GM19035 (cell line): Measurements from ENCODE around the gene ZNF700.
"Not testable (repeated sequence)": the region's sequence is repeated elsewhere in the genome, so short reads cannot be mapped to it uniquely, and the experiment has no call there.

Experiments used
- ATAC-seq: cut with Tn5 transposase; IDR thresholded peaks from one replicate; pipeline ENCODE4 v1.9.1; 2021; ENCODE audit not compliant: unreplicated experiment

ZNF700 gene

DNA sequence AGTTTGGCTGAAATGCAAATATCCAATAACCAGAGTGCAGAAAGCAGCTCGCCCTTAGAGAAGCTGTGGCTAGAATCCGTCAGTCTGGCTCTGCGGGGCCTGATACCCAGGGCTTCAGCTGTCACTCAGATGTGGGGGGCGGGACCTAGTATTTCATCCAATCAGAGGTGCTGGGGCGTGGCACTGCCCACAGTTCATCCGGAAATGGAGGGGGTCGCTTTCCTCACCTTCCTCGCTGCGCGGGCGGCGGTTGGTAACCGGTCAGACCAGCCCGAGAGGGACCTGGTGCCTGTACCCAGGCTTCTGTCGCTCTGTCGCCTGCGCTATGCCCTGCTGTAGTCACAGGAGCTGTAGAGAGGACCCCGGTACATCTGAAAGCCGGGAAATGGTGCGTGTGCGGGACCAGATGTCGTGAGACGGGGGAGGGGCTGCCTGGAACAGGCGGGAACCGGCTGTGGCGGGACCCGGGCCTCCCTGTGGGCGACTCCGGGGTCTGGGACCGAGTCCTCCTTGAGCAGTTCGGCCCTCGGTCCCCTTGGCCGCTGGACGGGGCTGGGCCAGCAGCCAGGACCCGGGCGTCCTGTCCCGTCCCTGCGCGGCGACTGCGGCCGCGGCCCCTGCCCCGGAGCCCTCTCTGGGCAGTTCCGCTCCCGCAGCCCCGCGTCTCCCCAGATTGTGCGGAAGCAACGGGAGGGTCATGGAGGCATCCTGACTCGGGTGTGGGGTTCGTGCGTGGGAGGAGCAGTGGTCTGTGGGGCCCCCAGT lies at the start of gene ZNF700:
Gene ZNF700, plus strand, starts transcription at position 222 of the 765 bp plus-strand sequence. Its CDS starts 104 bp downstream, at position 326.
- peak; percentile 83 for ATAC-seq

DNA sequence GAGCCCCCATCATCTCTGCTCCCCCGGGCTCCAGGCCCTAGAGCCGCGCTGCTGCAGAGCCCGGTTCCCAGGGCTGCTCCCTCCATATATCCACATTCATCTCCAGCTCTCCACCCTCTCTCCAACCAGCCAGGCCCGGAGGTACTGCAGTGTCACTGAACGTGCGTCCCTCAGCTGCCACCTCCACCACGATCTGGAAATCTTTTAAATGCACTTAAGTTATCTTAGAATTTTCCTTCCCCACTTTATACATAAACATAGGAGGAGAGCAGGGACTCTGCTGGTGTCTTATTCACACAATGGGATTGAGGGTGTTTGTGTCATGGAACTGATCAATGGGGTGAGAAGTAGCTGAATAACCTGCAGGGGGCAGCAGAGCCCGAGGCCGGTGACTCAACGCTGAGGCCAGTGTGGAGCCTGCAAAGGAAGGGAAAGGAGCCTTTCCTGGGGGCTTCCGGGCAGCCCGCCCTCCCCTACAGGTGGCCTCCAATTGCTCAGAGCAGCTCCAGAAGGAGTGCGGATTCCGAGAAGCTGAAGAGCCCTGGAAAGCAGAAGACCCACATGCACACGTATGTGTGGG lies 45.1 kb upstream of the ZNF700 start:
- not testable (repeated sequence) for ATAC-seq

- ATAC-seq = no peak
These were observed 44.3 kb upstream of the ZNF700 start for GRCh38 chr19:11880598-11880997.

GRCh38 chr19:11881151-11881800 lies 43.6 kb upstream of the ZNF700 start:
- no peak for ATAC-seq

DNA sequence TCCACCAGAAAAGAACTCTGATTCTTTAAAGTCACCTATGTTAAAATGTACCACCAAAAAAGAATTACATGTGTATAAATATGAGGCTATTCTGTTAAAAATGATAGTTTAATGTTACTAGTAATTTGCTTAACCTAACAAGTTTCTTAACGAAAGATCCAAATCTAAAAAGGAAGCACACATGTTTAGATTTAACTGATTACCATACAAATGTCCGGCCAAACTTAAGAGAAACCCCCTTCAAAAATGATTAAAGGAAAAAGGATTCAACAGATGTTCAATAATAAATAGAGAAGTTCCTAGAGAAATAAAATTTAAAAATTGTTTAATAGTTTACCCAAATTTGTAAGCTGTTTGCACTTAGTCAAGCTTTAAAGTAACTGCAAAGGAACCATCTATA lies 42.3 kb upstream of the ZNF700 start:
- ATAC-seq = no peak

- ATAC-seq = no peak
These were observed 37.7 kb upstream of the ZNF700 start for GRCh38 chr19:11887234-11887610.

GRCh38 chr19:11887611-11888531 lies 37.0 kb upstream of the ZNF700 start, which contains the start of gene ZNF69:
Gene ZNF69 (plus strand): TSS chr19:11887782. CDS start chr19:11887924, 142 bp downstream.
- ATAC-seq = no peak

- not testable (repeated sequence) for ATAC-seq
These were observed 35.0 kb upstream of the ZNF700 start for GRCh38 chr19:11889901-11890300.

- no peak for ATAC-seq
These were observed 34.3 kb upstream of the ZNF700 start for GRCh38 chr19:11890634-11891033.

GRCh38 chr19:11894851-11895250 lies 30.1 kb upstream of the ZNF700 start:
- no peak for ATAC-seq

DNA sequence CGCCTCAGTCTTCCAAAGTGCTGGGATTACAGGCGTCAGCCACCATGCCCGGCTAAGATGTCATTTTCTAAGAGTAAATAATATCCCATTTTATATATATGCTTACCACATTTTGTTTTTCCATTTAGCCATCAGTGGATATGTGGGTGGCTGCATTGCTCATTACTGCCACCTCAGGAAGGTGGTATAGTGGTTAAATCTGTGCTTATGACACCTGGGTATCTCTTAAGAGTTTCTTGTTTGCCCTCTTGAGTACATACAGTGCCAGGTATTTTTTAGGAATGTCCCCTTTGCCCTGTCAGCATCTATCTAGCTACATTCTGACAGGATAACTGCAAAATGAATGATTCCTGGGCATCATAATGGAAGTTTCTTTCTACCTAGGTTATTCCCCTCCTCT lies 22.7 kb upstream of the ZNF700 start:
- no peak for ATAC-seq

- no peak for ATAC-seq
These were observed 19.0 kb upstream of the ZNF700 start for GRCh38 chr19:11905928-11906327.

DNA sequence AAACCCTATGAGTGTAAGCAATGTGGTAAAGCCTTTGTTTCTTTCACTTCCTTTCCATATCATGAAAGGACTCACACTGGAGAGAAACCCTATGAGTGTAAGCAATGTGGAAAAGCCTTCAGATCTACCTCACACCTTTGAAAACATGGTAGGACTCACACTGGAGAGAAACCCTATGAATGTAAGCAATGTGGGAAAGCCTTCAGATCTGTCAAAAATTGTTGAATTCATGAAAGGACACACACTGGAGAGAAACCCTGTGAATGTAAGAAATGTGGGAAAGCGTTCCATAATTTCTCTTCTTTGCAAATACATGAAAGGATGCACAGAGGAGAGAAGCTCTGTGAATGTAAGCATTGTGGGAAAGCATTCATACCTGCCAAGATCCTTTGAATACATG lies 13.0 kb upstream of the ZNF700 start:
- ATAC-seq = not testable (repeated sequence)

DNA sequence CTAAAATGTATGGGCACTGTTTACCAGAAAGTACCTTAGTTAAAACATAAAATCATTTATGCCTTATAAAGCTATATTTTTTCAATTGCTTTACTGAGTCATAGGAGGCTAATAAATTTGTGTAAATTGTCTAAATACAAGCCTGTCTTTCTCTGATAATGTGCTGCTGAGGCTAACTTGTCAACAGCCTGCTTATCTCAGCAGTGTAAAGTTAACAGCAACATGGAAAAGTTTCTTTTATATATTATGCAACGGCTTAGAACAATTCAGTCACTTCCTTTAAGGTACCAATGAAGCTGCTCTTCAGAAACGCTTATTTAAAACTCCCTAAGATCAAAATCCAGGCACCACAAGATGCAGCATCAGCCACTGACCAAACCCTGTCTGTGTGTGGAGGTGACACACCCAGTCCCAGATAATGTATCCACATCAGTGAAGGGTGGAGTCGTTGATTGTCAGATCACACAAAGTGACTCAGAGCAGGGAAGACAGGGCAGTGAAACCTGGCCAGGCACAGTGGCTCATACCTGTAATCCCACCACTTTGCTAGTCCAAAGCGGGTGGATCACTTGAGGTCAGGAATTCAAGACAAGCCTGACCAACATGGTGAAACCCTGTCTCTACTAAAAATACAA lies 10.4 kb upstream of the ZNF700 start:
- ATAC-seq = not testable (repeated sequence)

DNA sequence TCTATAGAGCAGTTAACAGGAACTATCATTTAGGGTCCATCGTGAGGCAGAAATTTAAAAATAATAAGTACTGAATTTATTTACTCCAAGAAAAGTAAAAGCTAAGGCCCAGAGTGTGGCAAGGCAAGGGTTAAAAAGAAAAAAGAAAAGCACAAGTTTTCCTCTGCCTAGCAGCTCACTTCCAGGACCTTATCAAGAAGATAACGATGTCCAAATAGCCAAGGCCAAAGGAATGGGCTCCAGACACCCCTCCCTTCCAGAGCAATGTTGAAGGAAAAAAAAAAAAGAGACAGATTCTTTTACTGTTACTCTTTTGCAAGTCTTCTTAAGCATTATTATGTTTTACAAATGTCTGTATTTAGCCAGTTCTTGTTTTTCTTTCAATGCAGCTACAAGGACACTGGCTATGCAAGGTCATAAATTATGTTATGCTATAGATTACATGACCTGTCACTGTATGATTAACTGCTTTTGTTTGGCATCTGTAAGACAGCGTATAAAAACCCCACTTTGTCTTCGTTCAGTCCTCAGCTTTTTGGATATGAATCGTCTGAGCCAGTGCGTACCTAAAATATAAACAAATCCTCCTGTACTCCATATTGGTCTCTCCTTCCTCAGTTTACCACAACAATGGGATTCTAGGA lies 2.9 kb upstream of the ZNF700 start:
- no peak for ATAC-seq

DNA sequence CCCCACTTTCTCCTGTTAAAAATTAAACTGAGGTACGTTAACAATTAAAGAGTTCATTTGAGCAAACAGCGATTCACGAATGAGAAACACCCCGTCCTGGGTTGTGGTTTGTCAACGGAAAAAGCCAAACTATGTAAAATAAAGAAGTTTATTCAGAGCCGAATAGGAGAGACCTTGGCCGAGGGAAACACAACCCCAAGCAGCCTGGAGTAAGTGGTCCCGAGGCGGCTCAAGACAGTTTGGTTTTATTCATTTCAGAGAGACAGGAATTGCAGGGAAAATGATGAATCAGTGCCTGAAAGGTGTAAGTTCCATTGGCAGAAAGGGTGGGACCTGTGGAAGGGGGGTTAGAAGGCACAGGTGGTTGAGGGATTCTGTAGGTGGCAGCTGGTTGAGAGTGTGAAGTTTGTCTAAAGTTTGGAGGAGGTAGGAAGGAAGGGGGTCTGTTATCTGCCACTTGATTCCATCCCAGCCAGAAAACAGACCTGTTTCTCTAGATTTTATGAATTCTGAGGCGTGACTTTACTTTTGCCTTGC lies 812 bp downstream of the ZNF700 start:
- ATAC-seq = not testable (repeated sequence)

- no peak for ATAC-seq
These were observed 2.3 kb downstream of the ZNF700 start for GRCh38 chr19:11927227-11927626.

DNA sequence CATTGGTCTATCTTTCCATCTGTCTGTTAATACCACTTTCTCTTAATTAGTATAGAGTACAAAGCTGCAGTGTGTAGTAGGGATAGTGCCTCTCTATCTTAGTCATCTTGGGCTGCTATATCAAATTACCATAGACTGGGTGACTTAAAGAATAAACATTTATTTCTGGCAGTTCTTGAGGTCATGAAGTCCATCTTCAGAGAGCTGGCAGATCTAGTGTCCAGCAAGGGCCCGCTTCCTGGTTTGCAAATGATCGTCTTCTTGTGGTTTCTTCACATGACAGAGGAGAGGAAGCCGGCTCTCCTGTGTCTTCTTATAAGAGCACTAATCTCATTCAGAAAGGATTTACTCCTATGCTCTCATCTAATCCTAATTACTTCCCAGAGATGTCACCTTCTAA lies 6.1 kb downstream of the ZNF700 start:
- no peak for ATAC-seq

- ATAC-seq = no peak
These were observed 6.6 kb downstream of the ZNF700 start for GRCh38 chr19:11931513-11931912.

DNA sequence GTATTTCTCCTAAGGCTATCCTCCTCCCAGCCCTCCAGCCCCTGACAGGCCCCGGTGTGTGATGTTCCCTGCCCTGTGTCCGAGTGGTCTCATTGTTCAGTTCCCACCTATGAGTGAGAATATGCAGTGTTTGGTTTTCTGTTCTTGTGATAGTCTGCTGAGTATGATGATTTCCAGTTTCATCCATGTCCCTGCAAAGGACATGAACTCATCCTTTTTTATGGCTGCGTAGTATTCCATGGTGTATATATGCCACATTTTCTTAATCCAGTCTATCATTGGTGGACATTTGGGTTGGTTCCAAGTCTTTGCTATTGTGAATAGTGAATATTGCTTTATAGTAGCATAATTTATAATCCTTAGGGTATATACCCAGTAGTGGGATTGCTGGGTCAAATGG lies 10.9 kb downstream of the ZNF700 start:
- not testable (repeated sequence) for ATAC-seq
